ENCODE results near the gene CRB1.

- TF ChIP-seq SIN3A (conservative IDR thresholded peaks at IDR 0.05 in 1 of 2, IDR thresholded peaks at IDR 0.05 in 1 of 2; ENCODE audit: low read depth in 1 of 2, low read length in 2 of 2) (no peak), CTCF (IDR thresholded peaks at IDR 0.05; ENCODE audit: control extremely low read depth in 1 of 3, insufficient read depth in 1 of 3, low read depth in 1 of 3, low read length in 3 of 3) (no peak), CHD1 (IDR thresholded peaks at IDR 0.05; ENCODE audit: low read depth, low read length) (no peak), CBX8 (IDR thresholded peaks at IDR 0.05; ENCODE audit: borderline replicate concordance, low read depth, low read length) (no peak), SUZ12 (IDR thresholded peaks at IDR 0.05; ENCODE audit: low read length) (no peak), JUN (IDR thresholded peaks at IDR 0.05; ENCODE audit: low read depth, low read length) (no peak), RAD21 (IDR thresholded peaks at IDR 0.05 in 1 of 2, conservative IDR thresholded peaks at IDR 0.05 in 1 of 2; ENCODE audit: low read depth in 2 of 2, low read length in 2 of 2) (no peak), POLR2A (IDR thresholded peaks at IDR 0.05; ENCODE audit: control extremely low read depth in 1 of 2, low read depth in 2 of 2, low read length in 2 of 2) (no peak), BCL11A (IDR thresholded peaks at IDR 0.05; ENCODE audit: low read depth in 2 of 2, low read length in 2 of 2) (no peak), TAF1 (IDR thresholded peaks at IDR 0.05; ENCODE audit: low read depth, low read length) (no peak), POU5F1 (IDR thresholded peaks at IDR 0.05; ENCODE audit: low read depth, low read length) (no peak)
Measured at GRCh38 chr1:197285526-197286205, 17.6 kb downstream of the CRB1 start.
